ENCODE measurements around the gene CFAP100. TPM values are rescaled to one million over a fixed set of nuclear protein-coding genes. Genes with fewer than 3 reads are reported as not detected.

Gene CFAP100
- total and polyA plus RNA-seq, 2 experiments from 2014 or later = not detected

GRCh38 chr3:126438186-126438585 is 43.5 kb downstream of the CFAP100 start:
- TF ChIP-seq, protein P1, sequence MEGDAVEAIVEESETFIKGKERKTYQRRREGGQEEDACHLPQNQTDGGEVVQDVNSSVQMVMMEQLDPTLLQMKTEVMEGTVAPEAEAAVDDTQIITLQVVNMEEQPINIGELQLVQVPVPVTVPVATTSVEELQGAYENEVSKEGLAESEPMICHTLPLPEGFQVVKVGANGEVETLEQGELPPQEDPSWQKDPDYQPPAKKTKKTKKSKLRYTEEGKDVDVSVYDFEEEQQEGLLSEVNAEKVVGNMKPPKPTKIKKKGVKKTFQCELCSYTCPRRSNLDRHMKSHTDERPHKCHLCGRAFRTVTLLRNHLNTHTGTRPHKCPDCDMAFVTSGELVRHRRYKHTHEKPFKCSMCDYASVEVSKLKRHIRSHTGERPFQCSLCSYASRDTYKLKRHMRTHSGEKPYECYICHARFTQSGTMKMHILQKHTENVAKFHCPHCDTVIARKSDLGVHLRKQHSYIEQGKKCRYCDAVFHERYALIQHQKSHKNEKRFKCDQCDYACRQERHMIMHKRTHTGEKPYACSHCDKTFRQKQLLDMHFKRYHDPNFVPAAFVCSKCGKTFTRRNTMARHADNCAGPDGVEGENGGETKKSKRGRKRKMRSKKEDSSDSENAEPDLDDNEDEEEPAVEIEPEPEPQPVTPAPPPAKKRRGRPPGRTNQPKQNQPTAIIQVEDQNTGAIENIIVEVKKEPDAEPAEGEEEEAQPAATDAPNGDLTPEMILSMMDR (IDR thresholded peaks at IDR 0.05; ENCODE audit: low read depth, low read length) = no peak
- Histone ChIP-seq H3K27me3 (no peaks in the 10 kb centered on the region), H3K4me1 (ENCODE audit: low read depth) (no peaks in the 10 kb centered on the region), H3K36me3 (peaks cover 19% of the 10 kb centered on the region), H3K9me3 (ENCODE audit: low read depth) (no peaks in the 10 kb centered on the region), H3K4me3 (no peak overlapping the region), H3K27ac (no peak overlapping the region)
- DNase-seq (ENCODE audit: low read depth in 1 of 2, low spot score in 1 of 2) = no peak

DNA sequence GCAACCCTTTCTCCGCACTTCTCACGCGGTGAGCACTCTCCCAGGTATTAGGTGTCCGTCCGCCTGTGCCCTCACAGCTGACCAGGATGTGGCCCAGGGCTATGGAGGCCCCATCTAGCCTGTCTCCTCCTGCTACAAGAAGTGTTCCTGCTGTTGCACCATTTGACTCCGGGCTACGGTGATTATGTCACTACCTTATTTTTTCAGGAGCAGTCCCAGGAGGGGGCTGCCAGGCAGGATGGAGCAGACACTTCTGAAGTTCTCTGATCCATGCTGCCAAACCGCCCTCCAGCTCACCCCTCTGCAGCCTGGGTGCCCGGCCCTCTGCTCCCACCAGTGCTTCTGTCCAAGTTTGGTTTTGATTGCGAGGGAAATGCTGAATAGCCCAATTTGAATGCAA is 44.0 kb downstream of the CFAP100 start:
- no peaks in the 10 kb centered on the region for H3K4me1 ChIP-seq (ENCODE audit: low read depth)
- TF ChIP-seq, protein P1 (IDR thresholded peaks at IDR 0.05; ENCODE audit: low read depth, low read length) = no peak
- no peak overlapping the region for H3K4me3 ChIP-seq
- peaks cover 23% of the 10 kb centered on the region for H3K36me3 ChIP-seq
- H3K27me3 ChIP-seq = no peaks in the 10 kb centered on the region
- no peaks in the 10 kb centered on the region for H3K9me3 ChIP-seq (ENCODE audit: low read depth)
- no peak overlapping the region for H3K27ac ChIP-seq
- DNase-seq (ENCODE audit: low read depth in 1 of 2, low spot score in 1 of 2) = no peak

DNA sequence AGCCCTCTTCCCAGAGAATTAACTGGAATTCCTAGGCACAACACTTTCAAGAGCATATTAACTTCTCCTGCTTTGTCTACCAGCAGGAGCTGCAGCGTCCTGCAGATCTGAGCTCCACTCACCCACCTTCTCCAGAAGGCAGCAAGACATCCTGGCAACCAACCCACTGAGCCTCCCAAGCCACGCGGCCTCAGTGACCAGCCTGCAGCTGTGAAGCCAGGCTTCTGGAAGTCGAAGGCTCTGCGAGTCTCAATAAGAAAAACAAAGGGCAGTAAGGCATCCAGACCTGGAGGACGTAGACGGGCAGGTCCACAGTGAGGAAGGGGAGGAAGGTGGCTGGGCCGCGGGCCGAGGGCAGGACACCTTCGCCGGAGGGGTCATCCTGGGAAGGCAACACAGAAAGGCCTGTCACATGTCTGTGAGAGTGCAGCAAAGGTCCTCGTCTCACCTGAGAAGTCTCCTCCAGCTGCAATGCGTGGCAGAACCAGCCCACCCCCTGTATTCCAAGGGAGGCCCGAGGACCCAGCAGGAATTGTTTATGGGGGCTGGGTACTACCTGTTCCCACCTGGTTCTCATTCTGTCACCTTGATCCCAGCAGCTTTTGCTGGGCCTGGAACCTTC is 44.7 kb downstream of the CFAP100 start:
- peaks cover 23% of the 10 kb centered on the region for H3K36me3 ChIP-seq
- H3K27ac ChIP-seq = no peak overlapping the region
- no peaks in the 10 kb centered on the region for H3K9me3 ChIP-seq (ENCODE audit: low read depth)
- H3K27me3 ChIP-seq = no peaks in the 10 kb centered on the region
- DNase-seq (ENCODE audit: low read depth in 1 of 2, low spot score in 1 of 2) = no peak
- TF ChIP-seq, protein P1 (IDR thresholded peaks at IDR 0.05; ENCODE audit: low read depth, low read length) = no peak
- no peak overlapping the region for H3K4me3 ChIP-seq
- no peaks in the 10 kb centered on the region for H3K4me1 ChIP-seq (ENCODE audit: low read depth)

DNA sequence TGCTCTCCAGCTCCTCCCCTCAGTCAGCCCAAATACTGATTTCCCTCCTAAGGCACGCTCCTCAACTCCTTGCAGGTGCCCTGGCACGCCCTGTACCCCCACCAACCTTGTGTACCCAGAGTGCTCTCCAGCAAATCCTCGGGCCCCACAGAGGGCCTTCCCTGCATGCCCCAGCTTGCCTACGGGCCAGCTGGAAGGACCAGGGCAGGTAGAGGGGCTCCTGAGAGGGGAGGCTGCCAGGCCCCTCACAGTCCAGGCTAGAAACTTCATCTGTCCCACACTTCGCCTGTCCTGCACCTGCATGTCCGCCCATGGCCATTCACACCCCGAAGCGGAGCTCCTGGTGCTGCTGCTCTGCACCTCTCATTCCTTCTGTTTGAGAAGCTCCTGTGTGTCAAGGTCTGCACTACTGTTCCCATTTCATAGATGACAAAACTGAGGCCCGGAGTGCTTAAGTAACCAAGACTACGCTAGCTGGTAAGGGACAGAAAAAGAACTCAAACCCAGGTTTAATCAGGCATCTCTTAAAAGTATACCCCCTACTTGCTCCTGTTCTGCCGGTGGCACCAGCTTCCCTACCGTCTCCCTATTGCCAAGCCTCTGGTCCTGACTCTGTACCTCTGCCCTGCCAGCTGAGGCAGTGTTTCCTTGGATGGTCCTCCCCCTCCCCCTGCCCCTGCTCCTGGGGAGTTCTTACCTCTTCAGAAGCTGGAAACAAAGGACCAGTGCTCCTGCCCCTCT is 45.4 kb downstream of the CFAP100 start:
- no peak overlapping the region for H3K27ac ChIP-seq
- no peaks in the 10 kb centered on the region for H3K27me3 ChIP-seq
- TF ChIP-seq, protein P1 (IDR thresholded peaks at IDR 0.05; ENCODE audit: low read depth, low read length) = no peak
- H3K4me3 ChIP-seq = no peak overlapping the region
- no peak for DNase-seq (ENCODE audit: low read depth in 1 of 2, low spot score in 1 of 2)
- H3K36me3 ChIP-seq = peaks cover 23% of the 10 kb centered on the region
- H3K9me3 ChIP-seq (ENCODE audit: low read depth) = no peaks in the 10 kb centered on the region
- H3K4me1 ChIP-seq (ENCODE audit: low read depth) = no peaks in the 10 kb centered on the region

DNA sequence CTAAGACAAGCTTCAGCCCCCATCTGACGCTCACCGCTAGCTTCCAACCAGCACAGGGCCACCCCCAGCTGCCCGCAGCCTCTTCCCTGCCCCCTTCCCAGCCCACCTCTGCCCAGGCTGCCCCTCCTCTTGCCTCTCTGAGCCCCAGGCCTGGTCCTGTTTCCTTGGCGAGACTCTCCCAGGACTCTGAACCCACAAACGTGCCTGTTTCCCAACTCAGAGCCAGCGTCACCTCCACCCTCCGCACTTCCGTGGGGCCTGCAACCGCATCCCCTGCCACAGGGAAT is 45.9 kb downstream of the CFAP100 start:
- H3K27me3 ChIP-seq = no peaks in the 10 kb centered on the region
- no peak overlapping the region for H3K27ac ChIP-seq
- H3K4me3 ChIP-seq = no peak overlapping the region
- TF ChIP-seq, protein P1 (IDR thresholded peaks at IDR 0.05; ENCODE audit: low read depth, low read length) = no peak
- DNase-seq (ENCODE audit: low read depth in 1 of 2, low spot score in 1 of 2) = no peak
- peaks cover 23% of the 10 kb centered on the region for H3K36me3 ChIP-seq
- no peaks in the 10 kb centered on the region for H3K4me1 ChIP-seq (ENCODE audit: low read depth)
- H3K9me3 ChIP-seq (ENCODE audit: low read depth) = no peaks in the 10 kb centered on the region
